ENCODE data around the gene IYD.

The IYD gene, protein sequence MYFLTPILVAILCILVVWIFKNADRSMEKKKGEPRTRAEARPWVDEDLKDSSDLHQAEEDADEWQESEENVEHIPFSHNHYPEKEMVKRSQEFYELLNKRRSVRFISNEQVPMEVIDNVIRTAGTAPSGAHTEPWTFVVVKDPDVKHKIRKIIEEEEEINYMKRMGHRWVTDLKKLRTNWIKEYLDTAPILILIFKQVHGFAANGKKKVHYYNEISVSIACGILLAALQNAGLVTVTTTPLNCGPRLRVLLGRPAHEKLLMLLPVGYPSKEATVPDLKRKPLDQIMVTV

DNA sequence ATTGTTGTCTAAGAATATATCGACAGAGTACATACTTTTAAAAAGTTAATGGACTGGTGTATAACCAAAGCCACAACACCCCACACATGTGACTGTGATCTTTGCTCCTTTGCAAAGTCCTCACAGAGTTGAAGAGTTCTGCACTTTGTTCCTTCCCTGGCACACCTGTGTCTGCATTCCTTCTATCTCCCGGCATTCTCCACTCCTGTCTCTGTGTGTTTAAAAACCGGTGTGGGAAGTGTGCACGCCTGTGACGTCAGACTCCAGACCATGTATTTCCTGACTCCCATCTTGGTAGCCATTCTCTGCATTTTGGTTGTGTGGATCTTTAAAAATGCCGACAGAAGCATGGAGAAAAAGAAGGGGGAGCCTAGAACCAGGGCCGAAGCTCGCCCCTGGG, at the start of gene IYD:
Gene IYD, plus strand, starts transcription at position 251 of the 400 bp plus-strand sequence. Its CDS starts 20 bp downstream, at position 271.
- DNase-seq (ENCODE audit: insufficient read length, low spot score) = no peak
- no peak for FAIRE-seq

DNA sequence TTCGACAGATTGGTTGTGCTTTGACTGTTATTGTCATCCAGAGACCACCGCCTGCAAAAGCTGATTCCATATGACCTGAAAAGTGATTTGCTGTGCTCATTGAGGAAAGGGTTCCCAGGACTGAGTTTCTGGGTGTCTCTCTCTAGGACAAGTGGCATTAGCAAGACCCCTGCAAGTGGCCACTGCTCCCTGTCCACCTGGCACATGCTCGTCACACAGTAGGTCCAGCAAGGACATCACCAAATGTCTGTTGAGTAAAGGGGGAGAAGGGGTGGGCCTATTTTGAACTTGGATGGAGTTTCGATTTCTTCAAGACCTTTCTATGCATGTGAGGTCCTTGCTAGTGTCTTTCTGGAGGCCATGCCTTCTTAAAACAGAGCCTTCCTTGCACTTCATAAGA, 48.9 kb upstream of the IYD start:
- FAIRE-seq (no peak), DNase-seq (ENCODE audit: insufficient read length, low spot score) (no peak)

DNA sequence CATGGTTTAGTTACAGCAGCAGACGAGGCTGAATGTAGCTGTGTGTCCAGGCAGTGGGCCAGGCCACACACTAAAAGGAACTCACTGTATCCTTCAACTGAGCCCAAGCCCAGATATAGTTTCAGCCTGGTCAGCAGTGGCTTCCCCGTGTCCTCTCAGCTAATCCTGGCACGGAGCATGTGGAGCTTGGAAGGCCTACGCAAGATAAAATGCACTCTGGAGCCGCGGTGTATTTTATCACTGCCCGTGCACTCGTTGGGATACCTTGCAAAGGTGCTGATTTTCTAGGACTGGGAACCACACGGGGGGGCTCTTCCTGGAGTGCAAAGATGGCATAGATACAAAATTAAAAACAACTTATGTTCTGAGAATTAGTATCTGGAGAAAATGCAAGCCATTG, 48.4 kb upstream of the IYD start:
- no peak for FAIRE-seq
- DNase-seq (ENCODE audit: insufficient read length, low spot score) = no peak

DNA sequence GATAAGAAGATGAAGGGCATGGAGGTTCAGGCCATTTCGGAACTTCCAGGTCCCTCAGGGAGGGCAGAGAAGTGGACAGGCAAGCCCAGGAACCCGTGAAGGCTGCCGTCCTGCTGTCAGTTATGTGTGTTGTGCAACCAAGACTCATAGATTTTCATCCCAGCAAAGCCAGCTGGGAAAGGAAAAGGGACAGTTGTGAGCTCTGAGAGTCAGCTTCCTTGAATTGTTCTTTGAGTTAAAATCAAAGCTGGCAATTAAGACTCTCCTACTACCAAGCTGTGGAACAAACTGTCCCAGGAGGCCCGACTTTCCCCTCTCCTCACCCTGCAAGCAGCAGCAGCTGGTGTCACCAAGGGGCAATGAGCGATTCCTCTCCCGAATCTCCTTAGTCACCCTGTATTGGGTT, 46.3 kb upstream of the IYD start:
- FAIRE-seq (no peak), DNase-seq (ENCODE audit: insufficient read length, low spot score) (no peak)

DNA sequence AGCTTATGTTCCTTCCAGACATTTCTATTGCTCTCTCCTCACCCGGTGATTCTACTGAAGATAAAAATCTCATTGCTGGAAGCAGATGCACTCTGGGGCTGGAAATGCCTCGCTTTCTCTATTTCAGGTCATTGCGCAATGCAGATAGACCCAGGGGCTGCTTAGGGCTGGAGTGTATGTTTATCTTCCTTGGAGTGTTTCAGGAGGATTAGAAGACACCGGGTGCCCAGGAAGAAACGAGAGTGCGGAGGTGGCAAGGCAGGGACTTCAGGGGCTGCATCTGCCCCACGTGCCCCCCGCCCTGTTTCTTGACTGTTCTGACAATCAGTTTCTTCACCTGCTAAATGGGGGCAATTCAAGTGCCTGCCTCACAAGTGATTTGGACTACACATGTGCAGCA, 45.6 kb upstream of the IYD start:
- DNase-seq (ENCODE audit: insufficient read length, low spot score) (no peak), FAIRE-seq (no peak)

DNA sequence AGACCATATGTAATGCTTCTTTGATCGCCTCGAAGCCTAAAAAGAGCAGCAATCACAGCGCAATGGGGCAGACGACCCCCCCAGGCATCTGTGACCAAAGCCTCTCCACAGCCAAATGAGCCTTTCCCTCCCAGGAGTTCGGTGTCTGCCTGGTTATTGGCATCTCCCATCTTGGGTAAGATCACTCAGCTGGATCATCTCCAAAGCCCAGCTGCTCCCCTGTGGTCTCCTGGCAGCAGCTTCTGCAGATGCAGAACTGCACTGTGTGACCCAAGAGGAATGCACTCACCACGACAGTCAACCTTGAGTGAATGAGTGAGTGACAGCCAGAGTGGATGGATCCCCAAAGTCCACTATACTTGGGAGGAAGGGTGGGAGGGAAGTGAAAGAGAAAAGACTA, 44.8 kb upstream of the IYD start:
- FAIRE-seq (no peak), DNase-seq (ENCODE audit: insufficient read length, low spot score) (no peak)

DNA sequence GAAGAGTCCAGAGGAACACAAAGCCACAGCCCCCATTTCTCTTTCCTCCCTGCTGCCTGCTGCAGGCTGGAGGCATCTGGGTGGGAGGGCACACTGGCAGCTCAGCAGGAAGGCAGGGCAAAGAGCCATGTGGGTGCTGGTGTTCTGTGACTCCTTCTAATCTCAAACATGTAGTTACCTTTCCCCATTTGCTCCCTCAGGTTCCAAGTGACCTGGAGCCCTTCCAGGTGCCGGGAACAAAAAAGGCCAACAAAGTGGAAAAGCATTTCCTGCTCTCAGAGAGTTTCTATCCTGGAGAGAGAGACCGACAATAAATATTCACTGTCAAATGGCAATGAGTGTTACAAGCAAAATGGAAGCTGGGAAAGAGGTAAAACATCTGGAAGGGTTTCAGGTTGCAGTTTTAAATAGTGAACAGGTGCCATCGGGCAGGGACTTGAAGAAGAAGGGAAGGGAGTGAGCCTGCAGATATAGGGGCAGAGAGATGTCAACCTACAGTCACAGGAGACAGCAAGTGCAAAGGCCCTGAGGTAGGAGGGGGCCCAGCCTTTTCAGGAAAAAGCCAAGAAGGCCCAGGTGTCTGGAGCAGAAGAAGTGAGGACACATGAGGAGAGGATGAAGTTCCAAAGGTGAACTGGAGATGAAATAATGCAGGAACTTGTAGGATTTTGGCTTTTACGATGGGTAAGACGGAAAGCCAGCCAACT, 43.6 kb upstream of the IYD start:
- FAIRE-seq (no peak), DNase-seq (ENCODE audit: insufficient read length, low spot score) (no peak)

DNA sequence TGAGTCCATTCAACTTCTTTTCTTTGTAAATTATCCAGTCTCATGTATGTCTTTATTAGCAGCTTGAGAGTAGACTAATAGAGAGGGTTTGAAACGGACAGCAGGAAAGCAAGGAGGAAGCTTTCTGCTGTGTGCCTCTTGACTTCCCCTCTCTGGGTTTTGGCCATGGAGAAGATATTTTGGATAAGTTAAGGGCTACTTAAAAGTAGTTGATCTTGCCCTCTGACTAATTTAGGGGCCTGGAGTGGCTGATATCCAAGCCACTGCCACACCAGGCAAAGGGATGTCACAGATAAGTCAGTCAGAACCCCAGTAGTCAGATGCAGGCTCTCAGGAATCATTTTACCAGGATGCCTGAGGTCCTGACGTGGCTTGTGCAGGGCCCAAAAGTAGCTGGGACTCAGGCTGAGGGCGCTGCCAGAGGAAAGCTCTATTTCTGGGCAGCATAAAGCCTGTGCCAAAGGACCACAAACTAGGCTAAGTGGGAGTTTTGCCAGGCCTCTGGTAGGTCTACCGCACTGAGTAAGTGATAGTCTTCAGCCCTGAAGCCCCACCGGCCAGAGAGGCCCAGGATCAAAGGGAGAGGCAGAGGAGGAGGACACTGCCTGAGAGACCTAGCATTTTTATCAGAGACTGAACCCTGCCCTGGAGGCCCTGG, 41.6 kb upstream of the IYD start:
- DNase-seq (ENCODE audit: insufficient read length, low spot score) = no peak
- FAIRE-seq = no peak

DNA sequence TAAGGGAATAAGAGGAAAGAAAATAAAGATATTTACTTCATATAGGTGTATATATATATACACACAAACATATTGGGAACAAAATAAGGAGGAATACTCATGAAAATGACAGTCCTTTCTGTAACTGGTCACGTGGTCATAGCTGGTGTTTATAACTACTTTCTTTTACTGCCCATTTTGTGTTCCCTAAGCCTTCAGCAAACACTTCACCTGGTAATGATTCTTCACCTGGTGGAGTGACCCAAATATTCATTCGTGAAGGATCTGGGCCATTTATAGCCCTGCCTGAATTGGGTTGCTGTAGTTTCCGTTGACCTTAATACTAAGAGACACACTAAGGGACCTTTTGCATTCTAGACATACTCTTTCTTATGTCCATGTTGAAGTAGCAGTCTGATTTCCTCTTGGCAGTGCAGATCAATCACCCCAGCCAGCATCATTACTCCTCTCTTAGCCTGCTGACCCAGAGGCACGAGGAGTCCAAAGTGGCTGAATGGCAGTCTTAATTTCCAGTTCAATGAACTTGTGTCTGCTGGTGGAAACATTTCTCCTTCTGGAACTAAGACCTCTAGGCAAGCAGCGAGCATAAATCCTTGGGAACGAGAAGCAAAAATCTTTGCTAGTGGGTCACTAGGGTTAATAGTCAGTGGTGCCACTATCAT, 39.9 kb upstream of the IYD start:
- no peak for DNase-seq (ENCODE audit: insufficient read length, low spot score)
- FAIRE-seq = no peak

DNA sequence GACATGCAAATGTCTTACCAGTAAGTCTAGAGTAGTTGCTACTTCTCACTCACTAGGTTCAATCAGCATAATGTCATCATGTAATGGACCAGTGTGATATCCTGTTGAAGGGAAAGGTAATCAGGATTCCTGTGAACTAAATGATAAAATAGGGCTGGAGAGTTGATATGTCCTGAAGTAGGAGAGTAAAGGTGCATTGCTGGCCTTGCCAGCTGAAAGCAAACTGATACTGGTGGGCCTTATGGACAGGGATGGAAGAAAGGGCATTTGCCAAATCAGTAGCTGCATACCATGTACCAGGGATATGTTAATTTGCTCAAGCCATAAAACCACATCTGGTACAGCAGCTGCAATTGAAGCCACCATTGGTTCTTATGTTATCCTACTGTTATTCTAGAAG, 37.5 kb upstream of the IYD start:
- DNase-seq (ENCODE audit: insufficient read length, low spot score) (no peak), FAIRE-seq (no peak)

DNA sequence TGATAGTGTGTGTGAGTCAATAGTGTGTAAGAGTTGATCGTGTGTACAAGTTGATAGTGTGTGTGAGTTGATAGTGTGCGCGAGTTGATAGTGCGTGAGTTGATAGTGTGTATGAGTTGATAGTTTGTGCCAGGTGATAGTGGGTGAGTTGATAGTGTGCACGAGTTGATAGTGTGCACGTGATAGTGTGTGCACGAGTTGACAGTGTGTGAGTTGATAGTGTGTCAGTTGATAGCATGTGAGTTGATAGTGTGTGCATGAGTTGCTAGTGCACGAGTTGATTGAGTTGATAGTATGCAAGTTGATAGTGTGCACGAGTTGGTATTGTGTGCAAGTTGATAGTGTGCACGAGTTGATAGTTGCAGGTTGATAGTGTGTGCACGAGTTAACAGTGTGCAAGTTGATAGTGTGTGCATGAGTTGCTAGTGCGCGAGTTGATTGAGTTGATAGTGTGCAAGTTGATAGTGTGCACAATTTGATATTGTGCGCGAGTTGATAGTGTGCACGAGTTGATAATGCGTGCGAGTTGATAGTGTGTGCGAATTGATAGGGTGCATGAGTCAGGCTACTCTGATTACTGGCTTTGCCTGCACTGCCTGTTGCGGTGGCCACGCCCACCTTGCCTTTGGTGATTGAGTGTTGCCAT, 35.8 kb upstream of the IYD start:
- FAIRE-seq (peak; percentile 58), DNase-seq (ENCODE audit: insufficient read length, low spot score) (no peak)

DNA sequence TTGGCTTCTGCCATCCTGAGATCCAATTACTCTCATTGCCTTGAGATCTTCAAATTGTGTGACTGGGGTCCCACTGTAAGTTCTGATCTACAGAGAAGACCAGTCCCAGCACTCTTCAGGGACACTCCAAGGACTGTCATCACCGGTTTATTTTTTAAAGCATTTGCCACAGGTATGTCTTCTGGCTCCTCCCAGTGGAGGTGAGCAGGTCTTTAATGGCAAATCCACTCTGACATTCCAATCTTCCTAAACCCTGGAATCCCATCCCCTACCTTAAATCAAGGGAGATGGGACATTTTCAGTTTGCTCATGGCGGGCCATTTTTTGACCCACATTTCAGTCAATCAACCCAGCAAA, 35.2 kb upstream of the IYD start:
- no peak for FAIRE-seq
- no peak for DNase-seq (ENCODE audit: insufficient read length, low spot score)

DNA sequence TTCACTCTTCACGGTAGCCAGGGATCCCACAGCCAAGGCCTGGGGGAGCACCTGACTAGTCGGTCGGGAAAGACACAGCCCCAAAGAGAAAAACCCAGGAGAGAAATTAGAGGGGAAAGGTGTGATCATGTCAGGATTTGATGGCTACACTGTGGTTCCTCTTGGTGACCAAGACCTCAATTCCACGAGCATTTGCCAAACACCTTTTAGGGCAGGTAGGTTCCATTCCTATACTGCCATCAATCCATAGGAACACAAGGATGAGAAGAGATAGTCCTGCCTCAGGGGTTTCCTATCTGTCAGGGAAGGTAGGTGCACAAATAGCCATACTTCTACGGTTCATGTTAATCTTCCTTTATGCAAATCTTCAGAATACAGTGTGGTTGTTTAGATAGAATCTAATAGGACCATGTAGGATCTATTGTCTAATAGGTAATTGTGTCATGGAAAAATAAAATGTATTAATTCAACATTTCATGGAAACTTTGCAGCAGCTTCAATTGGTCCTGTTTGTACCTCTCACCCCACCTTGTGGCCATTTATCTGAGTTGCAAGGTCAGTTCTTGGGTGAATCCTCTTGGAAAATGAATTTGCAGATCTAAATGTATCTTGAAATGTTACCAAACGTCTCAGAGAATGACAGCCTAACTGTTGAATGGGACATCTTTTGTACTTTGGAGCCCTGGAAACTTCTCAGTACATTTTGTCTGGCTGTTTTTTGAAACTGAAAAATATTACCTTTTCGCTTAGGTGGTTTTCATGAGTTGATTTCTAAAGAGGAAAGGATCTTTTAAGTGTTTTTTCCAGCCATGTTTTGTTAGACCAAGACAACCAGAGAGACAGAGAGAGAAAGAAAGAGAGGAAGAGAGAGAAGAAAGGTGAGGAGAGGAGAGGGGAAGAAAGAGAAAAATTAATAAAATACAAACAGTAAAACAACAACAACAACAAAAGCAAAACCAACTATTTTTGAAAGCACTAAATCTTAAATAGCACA, 33.7 kb upstream of the IYD start:
- peak; percentile 43 for DNase-seq (ENCODE audit: insufficient read length, low spot score)
- no peak for FAIRE-seq

DNA sequence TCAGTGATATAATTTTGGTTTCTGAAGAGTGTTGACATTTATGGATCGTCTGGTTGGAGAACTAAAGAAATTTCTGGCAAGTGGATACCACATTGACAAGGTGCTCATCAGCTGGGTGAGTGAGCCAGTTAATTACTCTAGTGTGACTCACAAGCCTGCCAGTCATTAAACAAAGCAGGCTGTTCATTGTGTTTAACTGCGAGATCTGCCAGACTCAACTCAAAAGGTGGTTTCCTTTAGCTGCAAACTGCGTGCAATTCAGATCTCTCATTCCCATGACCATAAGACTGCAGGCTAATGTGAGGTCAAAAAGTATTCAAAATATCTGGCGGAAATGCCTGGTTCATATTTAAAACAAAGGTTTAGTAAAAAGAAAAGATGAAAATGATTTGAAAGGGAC, 32.5 kb upstream of the IYD start:
- DNase-seq (ENCODE audit: insufficient read length, low spot score) (no peak), FAIRE-seq (no peak)

DNA sequence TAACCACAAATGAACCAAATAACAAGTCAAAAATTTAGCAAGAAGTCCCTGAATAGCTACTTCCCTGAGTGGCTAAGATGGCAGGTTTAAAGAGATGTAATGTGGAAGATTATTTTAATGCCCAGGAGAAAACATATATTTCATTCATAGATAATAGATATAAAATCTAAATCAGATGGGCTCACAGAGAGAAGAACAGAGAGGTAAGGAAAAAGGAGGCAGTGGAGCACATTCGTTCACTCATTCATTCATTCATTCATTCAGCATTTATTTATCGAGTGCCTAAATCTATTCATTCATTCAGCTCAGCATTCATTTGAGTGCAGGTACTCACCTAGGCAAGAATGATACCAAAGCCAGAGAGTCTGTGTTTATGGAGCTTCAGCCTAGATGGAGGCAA, 32.1 kb upstream of the IYD start:
- DNase-seq (ENCODE audit: insufficient read length, low spot score) (no peak), FAIRE-seq (no peak)

DNA sequence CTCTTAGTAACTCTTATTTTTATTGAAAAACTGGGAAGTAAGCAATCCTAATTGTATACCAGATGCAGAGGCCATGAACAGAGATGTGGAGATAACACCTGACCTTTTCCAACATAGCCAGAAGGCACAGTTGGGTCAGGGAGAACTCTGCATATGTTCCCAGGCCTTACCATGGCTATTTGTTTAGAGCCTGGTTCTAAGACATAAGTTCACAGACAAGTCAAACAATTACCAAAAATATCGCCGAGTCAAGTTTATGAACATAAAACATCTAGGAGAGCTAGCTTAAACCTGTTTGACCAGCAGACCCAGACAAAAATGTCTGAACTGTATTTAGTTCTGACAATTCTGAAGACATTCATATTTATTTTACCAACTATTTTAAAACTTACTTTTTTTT, 26.7 kb upstream of the IYD start:
- no peak for FAIRE-seq
- no peak for DNase-seq (ENCODE audit: insufficient read length, low spot score)

DNA sequence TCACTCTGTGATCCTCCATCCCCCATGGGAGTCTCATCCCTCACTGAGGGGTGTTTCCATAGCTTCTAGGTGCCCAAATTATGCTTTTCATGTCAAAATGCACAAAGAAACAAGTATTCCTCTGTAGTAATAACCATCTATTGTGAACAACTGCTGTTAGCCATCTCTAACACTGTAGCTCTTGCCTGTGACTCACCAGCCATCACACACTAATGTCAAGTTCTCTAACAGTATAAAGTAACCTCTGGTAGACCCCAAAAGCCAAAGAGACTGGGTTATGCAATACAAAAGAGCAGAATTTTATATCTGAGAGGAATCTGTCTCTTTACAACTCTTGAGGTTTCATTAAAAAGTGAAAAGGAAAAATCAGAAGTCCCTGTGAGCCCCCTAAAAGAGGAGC, 25.4 kb upstream of the IYD start:
- no peak for DNase-seq (ENCODE audit: insufficient read length, low spot score)
- no peak for FAIRE-seq

DNA sequence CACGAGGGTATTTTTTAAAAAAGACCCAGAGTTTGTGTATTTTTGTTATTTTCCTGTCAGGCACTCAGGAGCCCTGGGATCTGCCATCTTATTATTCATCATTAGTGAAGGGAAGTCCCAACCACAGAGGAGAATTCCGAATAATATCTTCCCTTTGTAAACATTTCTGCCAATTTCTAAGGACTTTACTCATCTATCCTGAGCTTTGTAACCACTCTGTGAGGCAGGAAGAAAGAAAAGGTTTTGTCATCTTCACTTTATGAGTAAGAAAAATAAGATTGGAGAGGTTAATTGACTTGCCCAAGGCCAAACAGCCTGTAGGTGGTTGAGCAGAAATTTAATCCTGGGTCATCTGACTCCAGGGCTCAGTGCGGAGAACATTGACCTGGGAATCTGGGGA, 23.0 kb upstream of the IYD start:
- FAIRE-seq (no peak), DNase-seq (ENCODE audit: insufficient read length, low spot score) (no peak)

DNA sequence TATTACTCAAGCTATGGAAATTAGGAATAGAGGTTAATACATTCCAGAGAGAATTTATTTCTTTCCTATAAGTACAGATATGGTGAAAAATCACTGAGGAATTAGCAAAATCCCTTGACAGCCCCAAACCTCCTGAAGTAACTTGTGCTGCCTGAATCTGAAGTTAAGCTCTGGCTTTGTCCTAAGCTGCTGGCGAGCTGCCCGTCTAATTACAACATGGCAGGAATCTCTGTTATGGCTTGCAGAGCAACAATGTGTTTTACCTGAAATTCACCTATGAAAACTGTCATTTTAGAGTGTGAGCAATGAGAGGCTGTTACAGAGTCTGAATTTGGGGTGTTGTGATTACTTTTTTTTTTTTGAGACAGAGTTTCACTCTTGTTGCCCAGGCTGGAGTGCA, 22.5 kb upstream of the IYD start:
- no peak for FAIRE-seq

DNA sequence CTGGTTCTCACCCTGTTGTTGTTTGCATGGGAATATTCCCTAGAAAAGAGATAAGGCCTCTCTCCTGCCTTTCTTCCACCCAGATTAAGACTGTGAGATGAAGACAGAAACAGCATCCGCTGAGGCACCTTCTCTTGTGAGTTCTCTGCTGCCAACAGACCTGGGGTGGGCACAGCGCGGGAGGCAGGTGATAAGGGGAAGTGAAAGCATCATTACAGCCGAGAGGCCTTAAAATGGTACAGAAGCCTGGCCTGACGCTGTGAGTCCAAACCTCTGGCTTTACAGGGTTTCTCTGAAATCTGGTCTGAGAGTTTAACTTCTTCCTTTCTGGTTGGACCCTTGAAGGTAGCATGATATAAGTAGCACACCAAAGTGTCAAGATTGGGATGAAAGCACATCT, 21.0 kb upstream of the IYD start:
- no peak for DNase-seq (ENCODE audit: insufficient read length, low spot score)
- FAIRE-seq = no peak

More for the DNA sequence above, 22.5 kb upstream of the IYD start:
- no peak for DNase-seq (ENCODE audit: insufficient read length, low spot score)

Measured in HTR-8/SVneo (cell line).